GM12878 (cell line): ENCODE measurements around the gene ABHD2. TPM values are rescaled to one million over a fixed set of nuclear protein-coding genes. Genes with fewer than 3 reads are reported as not detected.

Experiments used
- ATAC-seq: fragments of 200-7000 bp; cut with Tn5 transposase; 3 replicates; pipeline ENCODE4 v1.9.1; 2020; ENCODE audit warnings: mild to moderate bottlenecking, moderate library complexity
- BruUV-seq: library from RNA; stranded (reverse); fragments of 400-500 nt; replicated peaks from 2 replicates; lab custom pipeline; 2021; lab: Mats Ljungman, UMichigan
- CTCF ChIA-PET: fragments of 300-600 bp; sonication (Branson Sonifier 250); formaldehyde crosslinking; extraction: SDS; loops from one replicate; lab custom pipeline; 2021; ENCODE audit warnings: inconsistent platforms; lab: Yijun Ruan, JAX
- POLR2A ChIA-PET: fragments of 350-600 bp; formaldehyde crosslinking; extraction: SDS; loops from one replicate; lab custom pipeline; 2021; ENCODE audit warnings: inconsistent platforms; lab: Charles Lee
- RAD21 ChIA-PET: fragments of 300-600 bp; sonication (Branson Sonifier 250); formaldehyde crosslinking; loops from one replicate; lab custom pipeline; 2023; ENCODE audit warnings: antibody characterized with exemption; ENCODE audit not compliant: unreplicated experiment; lab: Charles Lee
- SMC1A ChIA-PET: fragments of 300-600 bp; sonication (Branson Sonifier 250); formaldehyde crosslinking; loops from one replicate; lab custom pipeline; 2023; ENCODE audit not compliant: unreplicated experiment, uncharacterized antibody; lab: Charles Lee
- DNase-seq: peaks from one replicate; pipeline ENCODE4 v3.0.0-alpha.2; 2011; ENCODE audit warnings: low read depth, low spot score
- FAIRE-seq: peaks from 3 replicates; lab custom pipeline; 2011; peaks lifted over from hg19 to GRCh38; lab: Jason Lieb, UNC
- H2AFZ ChIP-seq: 2 replicates; pipeline ENCODE4 v1.6.0; 2011; ENCODE audit warnings: low read depth, low read length, control low read depth; ENCODE audit not compliant: control insufficient read depth
- H3K27ac ChIP-seq: 2 replicates; pipeline ENCODE4 v1.5.1; 2011; ENCODE audit warnings: control low read depth; ENCODE audit not compliant: control insufficient read depth, insufficient read depth
- H3K27me3 ChIP-seq, 2 experiments: replicated peaks in 1 of 2; 2 replicates each; pipeline versions ENCODE4 v1.6.0 to v1.6.1; 2011; ENCODE audit warnings: low read length in 1 of 2; ENCODE audit not compliant: control insufficient read depth in 2 of 2, insufficient read depth in 2 of 2
- H3K36me3 ChIP-seq, 2 experiments: 2 replicates each; pipeline ENCODE4 v1.5.1; 2011; ENCODE audit warnings: low read length in 1 of 2; ENCODE audit not compliant: control insufficient read depth in 2 of 2, insufficient read depth in 2 of 2
- H3K4me1 ChIP-seq: 2 replicates; pipeline ENCODE4 v1.6.1; 2011; ENCODE audit warnings: mild to moderate bottlenecking, low read length, moderate library complexity, mixed read lengths; ENCODE audit not compliant: control insufficient read depth, insufficient read depth
- H3K4me2 ChIP-seq: 2 replicates; pipeline ENCODE4 v1.6.0; 2011; ENCODE audit warnings: control low read depth; ENCODE audit not compliant: control insufficient read depth, insufficient read depth
- H3K4me3 ChIP-seq: fragments of 200-600 bp; sonication (generic); 2 replicates; pipeline ENCODE4 v1.5.1; 2016
- H3K79me2 ChIP-seq: 2 replicates; pipeline ENCODE4 v1.6.0; 2011; ENCODE audit warnings: low read length; ENCODE audit not compliant: control insufficient read depth, insufficient read depth
- H3K9ac ChIP-seq: 2 replicates; pipeline ENCODE4 v1.8.0; 2011; ENCODE audit warnings: low read length, control low read depth, mixed read lengths; ENCODE audit not compliant: control insufficient read depth, insufficient read depth
- H3K9me3 ChIP-seq: replicated peaks from 3 replicates; pipeline ENCODE4 v1.5.1; 2011; ENCODE audit warnings: mild to moderate bottlenecking, low read length; ENCODE audit not compliant: control insufficient read depth, insufficient read depth
- H4K20me1 ChIP-seq: 2 replicates; pipeline ENCODE4 v1.6.0; 2011; ENCODE audit not compliant: control insufficient read depth, insufficient read depth
- BACH1 ChIP-seq: fragments of 450-650 bp; IDR thresholded peaks from 2 replicates; pipeline ENCODE4 v1.6.1; 2017; ENCODE audit warnings: mild to moderate bottlenecking, borderline replicate concordance
- DPF2 ChIP-seq: fragments of 450-650 bp; IDR thresholded peaks from 2 replicates; pipeline ENCODE4 v1.6.1; 2017; ENCODE audit warnings: mild to moderate bottlenecking
- ETV6 ChIP-seq, 2 experiments: fragments of 450-650 bp in 1 of 2; IDR thresholded peaks in 1 of 2; conservative IDR thresholded peaks in 1 of 2; 2 replicates each; pipeline ENCODE4 v1.6.1; 2014; ENCODE audit warnings: antibody characterized with exemption in 1 of 2, borderline replicate concordance in 1 of 2, low read depth in 1 of 2, mild to moderate bottlenecking in 1 of 2, moderate library complexity in 1 of 2
- JUND ChIP-seq: IDR thresholded peaks from 2 replicates; pipeline ENCODE4 v1.6.1; 2012; ENCODE audit warnings: low read depth, mild to moderate bottlenecking, low read length, improper control_type of control experiment, moderate library complexity
- KAT2A ChIP-seq: conservative IDR thresholded peaks from 2 replicates; pipeline ENCODE4 v1.6.1; 2011; ENCODE audit warnings: low read depth, low read length; ENCODE audit not compliant: control insufficient read depth
- KLF5 ChIP-seq: fragments of 450-650 bp; IDR thresholded peaks from 2 replicates; pipeline ENCODE4 v1.6.1; 2014; ENCODE audit warnings: mild to moderate bottlenecking; ENCODE audit not compliant: partially characterized antibody
- MTA2 ChIP-seq: fragments of 450-650 bp; IDR thresholded peaks from 2 replicates; pipeline ENCODE4 v1.6.1; 2016; ENCODE audit warnings: low read depth, mild to moderate bottlenecking, moderate library complexity
- NR2C1 ChIP-seq: fragments of 450-650 bp; IDR thresholded peaks from 2 replicates; pipeline ENCODE4 v1.6.1; 2017; ENCODE audit warnings: antibody characterized with exemption, mild to moderate bottlenecking, moderate library complexity
- PML ChIP-seq: IDR thresholded peaks from 2 replicates; pipeline ENCODE4 v1.6.1; 2012; ENCODE audit warnings: low read length, inconsistent platforms
- SIN3A ChIP-seq: IDR thresholded peaks from 2 replicates; pipeline ENCODE4 v1.6.1; 2012; ENCODE audit warnings: low read depth, low read length, improper control_type of control experiment
- SMARCA5 ChIP-seq: fragments of 450-650 bp; IDR thresholded peaks from 2 replicates; pipeline ENCODE4 v1.6.1; 2017; ENCODE audit warnings: mild to moderate bottlenecking
- SMC3 ChIP-seq: IDR thresholded peaks from 2 replicates; pipeline ENCODE4 v1.6.1; 2011; ENCODE audit warnings: low read length, improper control_type of control experiment, borderline replicate concordance
- SP1 ChIP-seq: IDR thresholded peaks from one replicate; pipeline ENCODE4 v1.6.1; 2011; ENCODE audit warnings: low read depth, low read length
- SREBF1 ChIP-seq: IDR thresholded peaks from 2 replicates; pipeline ENCODE4 v1.6.1; 2012; ENCODE audit warnings: mild to moderate bottlenecking, low read length
- ZNF207 ChIP-seq: fragments of 450-650 bp; IDR thresholded peaks from 2 replicates; pipeline ENCODE4 v1.6.1; 2014; ENCODE audit warnings: antibody characterized with exemption, mild to moderate bottlenecking, borderline replicate concordance
- WGBS: methylation state at CpG from one replicate; pipeline ENCODE4 v1.1.6; 2016; ENCODE audit warnings: low lambda C conversion rate; ENCODE audit not compliant: insufficient replicate concordance, insufficient coverage; ENCODE audit errors: missing lambda C conversion rate; 5-methylcytosine and 5-hydroxymethylcytosine counted together
- in situ Hi-C: fragments of 300-500 bp; cut with MboI; formaldehyde crosslinking; loops from 9 replicates; pipeline ENCODE4 v1.14.3; 2018; ENCODE audit warnings: mixed read lengths
- intact Hi-C: fragments of 100-400 bp; cut with micrococcal nuclease; formaldehyde crosslinking; loops from one replicate; pipeline ENCODE4 v1.14.2; 2022; ENCODE audit not compliant: unreplicated experiment
- polyA plus RNA-seq, 11 experiments: library from polyadenylated mRNA; depleted of rRNA in 4 of 11; unstranded in 6 of 11; stranded (reverse) in 5 of 11; fragments of >200 nt; fragmentation: Nextera tagmentation in 4 of 11; fragmentation: Illumina TruSeq in 1 of 11; extraction: Ambion mirVana in 4 of 11; extraction: Trizol in 1 of 11; gene quantifications; 1 replicate in 1 of 11; 2 replicates in 10 of 11; pipeline versions ENCODE4 v1.2.1 to v1.2.3, GENCODE V29; 2011 to 2016; ENCODE audit warnings: inconsistent platforms in 2 of 11, missing spikeins in 2 of 11, low read depth in 1 of 11
- total RNA-seq, 4 experiments: library from RNA; depleted of rRNA in 3 of 4; stranded (reverse); fragments of >200 nt in 3 of 4; fragmentation: Illumina TruSeq in 1 of 4; extraction: Trizol in 1 of 4; gene quantifications; 2 replicates each; pipeline versions ENCODE4 v1.2.1 to v1.2.3, GENCODE V29; 2013 to 2021
- TF ChIP-seq, protein P1 (sequence below): fragments of 450-650 bp; IDR thresholded peaks from 2 replicates; pipeline ENCODE4 v1.6.1; 2014; ENCODE audit warnings: mild to moderate bottlenecking
- TF ChIP-seq, protein P2 (sequence below): IDR thresholded peaks from 2 replicates; pipeline ENCODE4 v1.6.1; 2012; ENCODE audit warnings: low read depth, low read length, improper control_type of control experiment

Gene ABHD2
- total and polyA plus RNA-seq, 10 of the 15 experiments (the other 5 are each of a cell fraction or from before 2014, with no cell fraction given), result 1.2 to 33.6 (median 20.4) TPM

DNA sequence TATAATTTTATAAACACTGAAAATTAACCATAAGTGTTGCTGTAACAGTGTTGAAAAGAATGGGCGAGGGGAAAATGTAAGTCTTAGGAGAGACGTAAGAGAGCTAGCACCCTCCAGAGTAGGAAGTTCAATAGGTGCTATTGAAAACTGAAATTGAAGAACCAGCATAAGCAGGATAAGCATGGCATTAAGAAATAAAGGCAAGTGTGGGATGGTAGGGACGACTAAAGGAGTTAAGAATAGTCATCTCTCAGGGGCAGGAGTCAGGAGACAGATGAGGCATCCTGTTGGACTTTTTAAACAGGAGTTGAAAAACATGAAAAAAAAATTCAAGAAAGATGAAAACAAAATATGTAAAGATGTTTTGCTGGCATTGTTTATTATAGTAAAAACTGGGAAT, 43.5 kb downstream of the ABHD2 start:
- Histone ChIP-seq H3K4me3 (no peak overlapping the region), H2AFZ (no peak overlapping the region), H3K79me2 (no peaks in the 10 kb centered on the region), H3K4me1 (no peaks in the 10 kb centered on the region), H3K27ac (no peak overlapping the region), H3K4me2 (no peak overlapping the region), H3K9me3 (no peaks in the 10 kb centered on the region), H3K27me3 (no peaks in the 10 kb centered on the region), H3K36me3 (peaks cover 1 to 6% of the 10 kb centered on the region in 2 experiments; a peak in 2 of 4 replicates), H4K20me1 (no peaks in the 10 kb centered on the region), H3K9ac (no peak overlapping the region)
- WGBS, result 76% methylated on average over 3 of the region's 3 CpGs
- ChIA-PET CTCF (interaction anchor here (0.8 to 8.4 kb wide), 14 partner anchors 13 to 227 kb away, joined by 3 to 225 read pairs (median 8); partner anchors contain the start of gene ABHD2), SMC1A (interaction anchor here (0.9 to 8.4 kb wide), 12 partner anchors 9 to 73 kb away, joined by 3 to 134 read pairs (median 8); partner anchors contain the start of gene ABHD2), POLR2A (interaction anchor here (1.2 kb wide), 1 partner anchor 35 kb away, joined by 3 read pairs; no protein-coding TSS in a partner anchor), RAD21 (interaction anchor here (1.0 to 1.4 kb wide), 5 partner anchors 15 to 74 kb away, joined by 3 to 5 read pairs (median 4); no protein-coding TSS in a partner anchor)
- intact Hi-C loops, result no loop called here
- TF ChIP-seq SREBF1 (no peak), SMARCA5 (no peak), DPF2 (no peak), SP1 (no peak), PML (no peak), ZNF207 (no peak), KAT2A (no peak), KLF5 (no peak), JUND (no peak), NR2C1 (no peak), SIN3A (no peak), ETV6 (conservative IDR thresholded peaks at IDR 0.05 in 1 of 2, IDR thresholded peaks at IDR 0.05 in 1 of 2; ENCODE audit: borderline replicate concordance in 1 of 2, low read depth in 1 of 2) (no peak), SMC3 (no peak), MTA2 (no peak), BACH1 (no peak)
- TF ChIP-seq, protein P1, sequence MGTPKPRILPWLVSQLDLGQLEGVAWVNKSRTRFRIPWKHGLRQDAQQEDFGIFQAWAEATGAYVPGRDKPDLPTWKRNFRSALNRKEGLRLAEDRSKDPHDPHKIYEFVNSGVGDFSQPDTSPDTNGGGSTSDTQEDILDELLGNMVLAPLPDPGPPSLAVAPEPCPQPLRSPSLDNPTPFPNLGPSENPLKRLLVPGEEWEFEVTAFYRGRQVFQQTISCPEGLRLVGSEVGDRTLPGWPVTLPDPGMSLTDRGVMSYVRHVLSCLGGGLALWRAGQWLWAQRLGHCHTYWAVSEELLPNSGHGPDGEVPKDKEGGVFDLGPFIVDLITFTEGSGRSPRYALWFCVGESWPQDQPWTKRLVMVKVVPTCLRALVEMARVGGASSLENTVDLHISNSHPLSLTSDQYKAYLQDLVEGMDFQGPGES, result no peak
- TF ChIP-seq, protein P2, sequence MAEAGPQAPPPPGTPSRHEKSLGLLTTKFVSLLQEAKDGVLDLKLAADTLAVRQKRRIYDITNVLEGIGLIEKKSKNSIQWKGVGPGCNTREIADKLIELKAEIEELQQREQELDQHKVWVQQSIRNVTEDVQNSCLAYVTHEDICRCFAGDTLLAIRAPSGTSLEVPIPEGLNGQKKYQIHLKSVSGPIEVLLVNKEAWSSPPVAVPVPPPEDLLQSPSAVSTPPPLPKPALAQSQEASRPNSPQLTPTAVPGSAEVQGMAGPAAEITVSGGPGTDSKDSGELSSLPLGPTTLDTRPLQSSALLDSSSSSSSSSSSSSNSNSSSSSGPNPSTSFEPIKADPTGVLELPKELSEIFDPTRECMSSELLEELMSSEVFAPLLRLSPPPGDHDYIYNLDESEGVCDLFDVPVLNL, result no peak
- FAIRE-seq, result no peak
- no peak for ATAC-seq
- BruUV-seq, result no TSS peak
- in situ Hi-C loops, result no loop called here
- DNase-seq, result no peak
